Neural crest cell (in vitro differentiated cells): ENCODE data around the gene RACGAP1. TPM values are rescaled to one million over a fixed set of nuclear protein-coding genes. Genes with fewer than 3 reads are reported as not detected.

ENCODE experiments used
- DNase-seq: peaks from one replicate; pipeline ENCODE4 v3.0.0; 2021; ENCODE audit warnings: low read depth, mixed read lengths, low spot score
- H3K27ac Mint-ChIP-seq: one replicate; pipeline ENCODE4 v1.8.0; 2021; ENCODE audit warnings: mild to moderate bottlenecking, mixed read lengths; ENCODE audit not compliant: unreplicated experiment
- H3K27me3 Mint-ChIP-seq: 2 replicates; pipeline ENCODE4 v1.8.0; 2021; ENCODE audit warnings: low read depth, mild to moderate bottlenecking, mixed read lengths
- H3K36me3 Mint-ChIP-seq: 2 replicates; pipeline ENCODE4 v1.8.0; 2021; ENCODE audit warnings: low read depth, mild to moderate bottlenecking, mixed read lengths
- H3K4me1 Mint-ChIP-seq: 2 replicates; pipeline ENCODE4 v1.8.0; 2021; ENCODE audit warnings: mixed read lengths
- H3K4me3 Mint-ChIP-seq: one replicate; pipeline ENCODE4 v1.8.0; 2021; ENCODE audit warnings: mild to moderate bottlenecking, mixed read lengths
- H3K9me3 Mint-ChIP-seq: 2 replicates; pipeline ENCODE4 v1.8.0; 2021; ENCODE audit warnings: mixed read lengths
- CTCF ChIP-seq: fragments of 200-600 bp; sonication (generic); conservative IDR thresholded peaks from 2 replicates; pipeline ENCODE4 v1.5.0; 2021; ENCODE audit warnings: antibody characterized with exemption, mild to moderate bottlenecking
- total RNA-seq: library from RNA; stranded (reverse); gene quantifications from 2 replicates; pipeline ENCODE4 v1.2.1, GENCODE V29; 2021

RACGAP1 gene
- total RNA-seq, 1 donor from 2014 or later, result 104 TPM

- no peak overlapping the region for H3K4me3 Mint-ChIP-seq
- no peak for DNase-seq
- TF ChIP-seq CTCF, result no peak
- H3K9me3 Mint-ChIP-seq, result no peaks in the 10 kb centered on the region
- H3K36me3 Mint-ChIP-seq, result no peaks in the 10 kb centered on the region
- peaks cover 21% of the 10 kb centered on the region for H3K4me1 Mint-ChIP-seq
- no peak overlapping the region for H3K27ac Mint-ChIP-seq
- H3K27me3 Mint-ChIP-seq, result peaks cover 43% of the 10 kb centered on the region
Observed at GRCh38 chr12:50050119-50050385, 24.8 kb upstream of the RACGAP1 start.

DNA sequence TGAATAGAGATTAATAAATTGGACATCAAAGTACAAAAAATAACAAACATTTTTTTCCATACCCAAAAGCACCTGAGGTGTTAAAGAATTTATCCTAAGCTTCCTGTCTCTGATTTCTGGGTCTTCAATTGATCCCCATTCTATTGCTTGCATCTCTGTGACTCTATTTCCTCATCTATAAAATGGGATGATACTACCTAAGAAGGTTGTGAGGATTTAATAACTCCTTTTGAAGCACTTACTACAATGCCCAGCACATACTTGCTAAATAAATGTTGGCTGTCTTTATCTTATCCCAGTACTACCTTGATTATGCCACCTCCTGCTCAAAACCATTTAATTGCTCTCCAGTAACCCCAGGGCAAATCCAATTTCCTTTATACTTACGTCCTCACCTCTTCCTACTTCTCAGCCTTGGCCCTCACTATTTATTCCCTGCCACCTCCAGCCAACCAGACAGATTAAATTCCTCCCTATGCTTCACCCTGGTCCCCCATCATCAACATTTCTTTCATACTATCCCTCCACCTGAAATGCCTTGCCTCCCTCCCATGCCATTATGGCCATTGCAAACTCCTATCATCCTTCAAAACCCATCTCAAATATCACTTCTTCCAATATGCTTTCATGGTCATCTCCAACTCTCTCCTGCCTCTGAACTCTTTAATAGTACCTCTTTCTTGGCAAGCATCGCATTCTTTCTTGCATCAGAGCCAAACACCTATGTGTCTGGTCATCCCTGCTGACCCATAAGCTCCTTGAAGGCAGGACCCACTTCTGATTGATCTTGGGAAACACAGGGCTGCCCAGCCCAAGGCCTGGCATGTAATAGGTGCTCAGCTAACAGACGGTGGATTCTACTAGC is 24.2 kb upstream of the RACGAP1 start:
- no peak overlapping the region for H3K27ac Mint-ChIP-seq
- no peaks in the 10 kb centered on the region for H3K36me3 Mint-ChIP-seq
- no peak for TF ChIP-seq CTCF
- no peak overlapping the region for H3K4me3 Mint-ChIP-seq
- no peak for DNase-seq
- peaks cover 43% of the 10 kb centered on the region for H3K27me3 Mint-ChIP-seq
- H3K4me1 Mint-ChIP-seq, result peaks cover 21% of the 10 kb centered on the region
- H3K9me3 Mint-ChIP-seq, result no peaks in the 10 kb centered on the region

- Mint-ChIP-seq H3K4me3 (no peak overlapping the region), H3K27me3 (peaks cover 32% of the 10 kb centered on the region), H3K4me1 (peaks cover 21% of the 10 kb centered on the region), H3K36me3 (no peaks in the 10 kb centered on the region), H3K27ac (no peak overlapping the region), H3K9me3 (no peaks in the 10 kb centered on the region)
- DNase-seq, result no peak
- no peak for TF ChIP-seq CTCF
Observed at GRCh38 chr12:50047693-50048250, 22.5 kb upstream of the RACGAP1 start.

GRCh38 chr12:50043854-50044253 is 18.6 kb upstream of the RACGAP1 start:
- H3K4me3 Mint-ChIP-seq, result no peak overlapping the region
- no peaks in the 10 kb centered on the region for H3K9me3 Mint-ChIP-seq
- no peak overlapping the region for H3K27ac Mint-ChIP-seq
- TF ChIP-seq CTCF, result no peak
- H3K36me3 Mint-ChIP-seq, result no peaks in the 10 kb centered on the region
- H3K4me1 Mint-ChIP-seq, result peaks cover 5% of the 10 kb centered on the region
- H3K27me3 Mint-ChIP-seq, result peaks cover 3% of the 10 kb centered on the region
- no peak for DNase-seq

DNA sequence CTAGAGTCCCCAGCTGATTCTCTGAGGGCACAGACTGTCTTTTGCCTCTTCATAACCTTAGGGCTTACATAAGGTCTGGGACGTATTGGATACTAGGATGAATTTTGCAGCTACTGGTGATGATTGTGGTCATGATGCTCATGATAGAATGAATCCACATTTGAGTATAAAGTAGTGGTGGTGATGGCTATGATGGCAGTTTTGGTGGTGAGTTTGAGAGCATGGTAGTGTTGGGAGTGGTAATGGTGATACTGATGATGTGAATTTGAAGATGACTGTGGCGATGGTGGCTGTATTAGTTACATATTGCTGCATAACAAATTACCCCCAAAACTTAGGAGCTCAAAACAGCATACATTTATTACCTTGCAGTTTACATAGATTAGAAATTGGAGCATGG is 18.0 kb upstream of the RACGAP1 start:
- no peaks in the 10 kb centered on the region for H3K9me3 Mint-ChIP-seq
- no peak for DNase-seq
- H3K4me1 Mint-ChIP-seq, result peaks cover 5% of the 10 kb centered on the region
- no peak for TF ChIP-seq CTCF
- no peak overlapping the region for H3K4me3 Mint-ChIP-seq
- peaks cover 3% of the 10 kb centered on the region for H3K27me3 Mint-ChIP-seq
- no peak overlapping the region for H3K27ac Mint-ChIP-seq
- no peaks in the 10 kb centered on the region for H3K36me3 Mint-ChIP-seq
